HG03558 (cell line): ENCODE measurements around the gene COL4A2.
"Not testable (repeated sequence)": the region's sequence is repeated elsewhere in the genome, so short reads cannot be mapped to it uniquely, and the experiment has no call there.

Experiments used
- ATAC-seq: cut with Tn5 transposase; IDR thresholded peaks from one replicate; pipeline ENCODE4 v1.9.1; 2021; ENCODE audit warnings: moderate number of reproducible peaks; ENCODE audit not compliant: unreplicated experiment; ENCODE audit errors: extremely low read depth

The COL4A2 gene

GRCh38 chr13:110479648-110480047 lies 172.6 kb downstream of the COL4A2 start:
- ATAC-seq = no peak

DNA sequence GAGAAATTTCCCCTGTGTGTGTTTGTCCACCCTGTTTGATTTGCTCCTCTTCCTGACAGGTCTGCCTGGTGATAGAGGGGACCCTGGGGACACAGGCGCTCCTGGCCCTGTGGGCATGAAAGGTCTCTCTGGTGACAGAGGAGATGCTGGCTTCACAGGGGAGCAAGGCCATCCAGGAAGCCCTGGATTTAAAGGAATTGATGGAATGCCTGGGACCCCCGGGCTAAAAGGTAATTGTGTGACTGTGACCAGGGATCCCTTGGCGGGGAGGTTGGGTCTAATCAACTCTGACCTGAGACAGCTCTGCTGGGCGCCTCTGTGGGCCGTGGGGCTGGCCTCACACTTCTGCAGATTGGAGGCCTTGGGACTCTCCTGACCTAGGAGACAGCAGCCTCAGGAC lies 173.1 kb downstream of the COL4A2 start:
- ATAC-seq = no peak

GRCh38 chr13:110483386-110483968 lies 176.4 kb downstream of the COL4A2 start:
- ATAC-seq = no peak

DNA sequence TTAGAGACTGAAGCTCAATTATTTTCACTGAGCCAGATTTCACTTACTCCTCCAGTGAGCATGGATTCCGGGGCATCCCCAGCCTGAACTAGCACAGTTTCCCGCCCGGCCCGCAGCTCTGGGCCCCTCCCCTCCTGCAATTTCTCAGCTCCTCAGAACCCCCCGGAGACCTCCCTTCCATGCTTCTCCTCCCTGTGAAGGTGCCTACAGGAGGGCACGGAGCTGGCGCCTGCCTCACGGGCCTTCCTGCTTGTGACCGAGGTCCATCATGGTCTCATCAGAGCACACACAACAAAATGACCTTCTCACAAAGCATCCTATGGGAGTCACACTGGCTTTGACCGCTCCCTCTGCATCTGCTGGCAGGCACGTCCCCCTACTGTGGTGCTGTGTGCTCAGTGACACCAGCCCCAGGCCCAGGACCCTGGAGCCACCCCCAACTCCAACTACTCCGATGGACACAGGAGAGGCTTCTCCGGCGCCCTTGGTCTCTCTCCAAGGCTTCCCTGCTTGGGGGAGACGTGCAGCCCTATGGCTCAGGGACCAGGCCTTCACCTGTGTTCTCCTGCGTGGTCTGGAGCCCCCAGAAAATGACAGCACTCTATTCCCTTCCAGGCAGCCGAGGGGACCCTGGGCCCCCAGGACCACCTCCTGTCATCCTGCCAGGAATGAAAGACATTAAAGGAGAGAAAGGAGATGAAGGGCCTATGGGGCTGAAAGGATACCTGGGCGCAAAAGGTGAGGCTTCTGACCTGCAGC lies 177.4 kb downstream of the COL4A2 start:
- ATAC-seq = no peak

GRCh38 chr13:110485604-110486003 lies 178.5 kb downstream of the COL4A2 start:
- ATAC-seq = no peak

- no peak for ATAC-seq
Measured at GRCh38 chr13:110486061-110486715, 179.1 kb downstream of the COL4A2 start.

- ATAC-seq = not testable (repeated sequence)
Measured at GRCh38 chr13:110486880-110487279, 179.8 kb downstream of the COL4A2 start.

- no peak for ATAC-seq
Measured at GRCh38 chr13:110490009-110490770, 183.1 kb downstream of the COL4A2 start.

GRCh38 chr13:110491869-110492678 lies 185.0 kb downstream of the COL4A2 start:
- ATAC-seq = no peak

DNA sequence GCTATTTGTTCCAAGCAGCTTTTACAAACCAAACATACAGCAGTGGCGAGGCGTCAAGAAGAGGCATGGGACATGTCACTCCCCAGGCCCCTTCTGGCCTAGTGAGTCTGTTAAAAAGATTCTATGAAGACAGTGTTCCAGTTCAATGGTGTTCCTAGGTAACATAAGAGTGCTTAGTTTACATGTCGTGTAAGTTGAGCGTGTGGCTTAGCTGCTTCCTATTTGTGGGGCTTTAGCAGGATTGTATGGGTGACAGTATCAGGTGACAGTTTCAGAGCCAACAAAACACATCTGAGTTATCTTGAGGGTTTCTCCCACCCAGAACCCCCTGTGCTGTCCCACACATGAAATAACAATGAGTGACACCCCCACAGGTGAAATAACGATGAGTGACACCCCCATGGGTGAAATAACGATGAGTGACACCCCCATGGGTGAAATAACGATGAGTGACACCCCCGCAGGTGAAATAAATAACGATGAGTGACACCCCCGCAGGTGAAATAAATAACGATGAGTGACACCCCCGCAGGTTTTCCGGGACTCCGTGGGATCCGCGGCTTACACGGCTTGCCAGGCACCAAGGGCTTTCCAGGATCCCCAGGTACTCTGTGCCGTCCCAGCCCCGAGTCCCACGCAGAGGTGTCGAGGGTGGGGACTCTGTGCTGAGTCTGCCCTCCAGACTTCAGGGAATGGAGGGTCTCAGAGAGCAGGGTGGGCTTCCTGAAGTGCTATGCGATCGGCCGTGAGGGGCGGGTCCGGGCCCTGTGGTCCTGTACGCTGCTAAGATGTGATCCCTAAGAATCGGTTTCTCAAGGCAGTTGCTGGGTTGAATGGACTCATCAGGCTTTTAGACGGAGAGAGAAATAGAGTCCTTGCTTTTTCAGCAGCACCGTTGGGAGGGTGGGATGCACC lies 185.9 kb downstream of the COL4A2 start:
- no peak for ATAC-seq

GRCh38 chr13:110493613-110494012 lies 186.5 kb downstream of the COL4A2 start:
- no peak for ATAC-seq

DNA sequence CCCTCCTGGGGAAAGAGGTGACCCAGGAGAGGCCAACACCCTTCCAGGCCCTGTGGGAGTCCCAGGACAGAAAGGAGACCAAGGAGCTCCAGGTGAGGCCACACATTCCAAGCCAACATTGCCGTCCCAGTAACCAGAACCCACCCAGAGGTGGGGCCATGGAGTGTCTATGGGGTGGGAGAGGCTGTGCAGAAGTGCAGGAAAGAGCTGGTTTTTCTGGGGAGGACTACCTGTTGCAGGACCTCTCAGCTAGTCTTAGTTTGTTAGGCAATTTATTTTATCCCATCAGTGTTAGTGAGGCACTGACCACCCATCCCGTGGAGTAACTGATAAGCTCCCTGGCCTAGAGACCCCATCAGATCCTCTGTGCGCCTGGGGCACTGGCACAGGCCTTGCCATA lies 188.3 kb downstream of the COL4A2 start:
- ATAC-seq = no peak

GRCh38 chr13:110495881-110496280 lies 188.8 kb downstream of the COL4A2 start:
- ATAC-seq = no peak

DNA sequence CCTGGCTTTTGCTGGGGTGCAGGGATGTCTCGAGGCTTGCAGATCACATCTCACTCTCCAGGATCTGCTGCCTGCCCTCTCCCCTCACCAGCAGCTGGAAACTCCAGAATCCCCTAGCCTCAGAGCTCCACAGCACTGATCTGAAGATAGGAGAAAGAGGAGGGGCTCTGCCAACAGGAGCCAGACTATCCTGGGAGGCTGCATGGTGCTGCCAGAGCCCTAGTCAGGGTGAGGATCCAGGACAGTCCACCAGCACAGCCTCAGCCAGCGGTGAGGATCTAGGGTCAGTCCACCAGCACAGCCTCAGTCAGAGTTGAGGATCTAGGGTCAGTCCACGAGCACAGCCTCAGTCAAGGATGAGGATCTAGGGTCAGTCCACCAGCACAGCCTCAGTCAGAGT lies 189.2 kb downstream of the COL4A2 start:
- no peak for ATAC-seq

DNA sequence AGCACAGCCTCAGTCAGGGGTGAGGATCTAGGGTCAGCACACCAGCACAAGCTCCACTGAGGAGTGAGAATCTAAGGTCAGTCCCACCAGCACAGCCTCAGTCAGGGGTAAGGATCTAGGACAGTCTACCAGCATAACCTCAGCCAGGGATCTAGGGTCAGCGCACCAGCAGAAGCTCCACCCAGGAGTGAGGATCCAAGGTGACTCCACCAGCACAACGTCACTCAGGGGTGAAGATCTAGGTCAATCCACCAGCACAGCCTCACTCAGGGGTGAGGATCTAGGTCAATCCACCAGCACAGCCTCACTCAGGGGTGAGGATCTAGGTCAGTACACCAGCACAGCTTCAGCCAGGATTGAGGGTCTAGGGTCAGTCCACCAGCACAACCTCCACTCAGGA lies 189.9 kb downstream of the COL4A2 start:
- ATAC-seq = no peak

DNA sequence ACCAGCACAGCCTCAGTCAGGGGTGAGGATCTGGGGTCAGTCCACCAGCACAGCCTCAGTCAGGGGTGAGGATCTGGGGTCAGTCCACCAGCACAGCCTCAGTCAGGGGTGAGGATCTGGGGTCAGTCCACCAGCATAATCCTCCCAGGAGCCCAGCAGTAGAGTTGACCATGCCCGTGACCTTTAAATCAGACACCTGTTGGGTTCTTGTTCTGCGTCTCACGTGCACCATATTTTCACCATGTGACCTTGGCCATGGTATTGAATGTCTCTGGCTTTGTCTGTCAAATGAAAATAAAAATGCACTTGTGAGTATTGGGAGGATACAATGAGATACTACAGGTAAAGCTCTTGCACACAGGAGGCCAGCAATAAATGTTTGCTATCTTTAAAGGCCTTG lies 190.8 kb downstream of the COL4A2 start:
- ATAC-seq = not testable (repeated sequence)

- no peak for ATAC-seq
Measured at GRCh38 chr13:110498327-110498726, 191.2 kb downstream of the COL4A2 start.

DNA sequence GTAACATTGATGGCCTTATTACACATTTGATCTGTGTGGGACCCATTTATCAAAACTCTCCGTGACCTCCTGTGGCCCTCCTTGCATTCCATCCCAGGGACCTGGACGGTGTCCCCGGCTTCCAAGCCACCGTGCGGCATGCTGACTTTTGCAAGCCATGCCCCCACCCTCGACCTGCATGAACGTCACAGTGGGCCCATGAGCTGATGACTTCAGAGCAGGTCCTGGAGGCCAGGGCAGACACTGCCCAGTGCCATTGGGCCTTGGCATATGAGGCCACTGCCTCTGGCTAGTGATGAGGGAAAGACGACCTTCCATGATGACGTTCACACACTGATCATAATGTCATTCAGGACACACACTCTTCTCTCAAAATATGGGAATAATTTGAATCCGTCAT lies 191.7 kb downstream of the COL4A2 start:
- no peak for ATAC-seq
